ENCODE measurements around the gene OVAAL.
A peak's percentile ranks its signal among the peaks of the same experiment; 100 is the strongest.

OVAAL gene

GRCh38 chr1:180530501-180530900, 28.3 kb upstream of the OVAAL start:
- DNase-seq (ENCODE audit: low read depth) = peak; percentile 92
- no peak for TF ChIP-seq CTCF (IDR thresholded peaks at IDR 0.05; ENCODE audit: low read length, missing control alignments)
- H3K4me3 ChIP-seq (replicated peaks; ENCODE audit: low read depth, low read length) = no peak overlapping the region

GRCh38 chr1:180532854-180533253, 25.9 kb upstream of the OVAAL start:
- H3K4me3 ChIP-seq (replicated peaks; ENCODE audit: low read depth, low read length) = no peak overlapping the region
- TF ChIP-seq CTCF (IDR thresholded peaks at IDR 0.05; ENCODE audit: low read length, missing control alignments) = no peak
- DNase-seq (ENCODE audit: low read depth) = no peak

GRCh38 chr1:180533266-180533987, 25.3 kb upstream of the OVAAL start:
- DNase-seq (ENCODE audit: low read depth) = peak; percentile 67
- no peak overlapping the region for H3K4me3 ChIP-seq (replicated peaks; ENCODE audit: low read depth, low read length)
- peak; percentile 91 for TF ChIP-seq CTCF (IDR thresholded peaks at IDR 0.05; ENCODE audit: low read length, missing control alignments)

- H3K4me3 ChIP-seq (replicated peaks; ENCODE audit: low read depth, low read length) = no peak overlapping the region
- TF ChIP-seq CTCF (IDR thresholded peaks at IDR 0.05; ENCODE audit: low read length, missing control alignments) = no peak
- no peak for DNase-seq (ENCODE audit: low read depth)
Measured at GRCh38 chr1:180534214-180534613, 24.6 kb upstream of the OVAAL start.

GRCh38 chr1:180535418-180535999, 23.3 kb upstream of the OVAAL start:
- no peak for DNase-seq (ENCODE audit: low read depth)

GRCh38 chr1:180536821-180537372, 21.9 kb upstream of the OVAAL start:
- DNase-seq (ENCODE audit: low read depth) = no peak
- no peak for TF ChIP-seq CTCF (IDR thresholded peaks at IDR 0.05; ENCODE audit: low read length, missing control alignments)
- no peak overlapping the region for H3K4me3 ChIP-seq (replicated peaks; ENCODE audit: low read depth, low read length)

More at GRCh38 chr1:180535418-180535999, 23.3 kb upstream of the OVAAL start:
- no peak overlapping the region for H3K4me3 ChIP-seq (replicated peaks; ENCODE audit: low read depth, low read length)
- no peak for TF ChIP-seq CTCF (IDR thresholded peaks at IDR 0.05; ENCODE audit: low read length, missing control alignments)

Measured in fibroblast of pulmonary artery (primary cell).